Ascending aorta (tissue), 2 donors: ENCODE measurements around the gene C1orf94. TPM values are rescaled to one million over a fixed set of nuclear protein-coding genes. Genes with fewer than 3 reads are reported as not detected.
A peak's percentile ranks its signal among the peaks of the same experiment; 100 is the strongest.

Source experiments
- DNase-seq, 2 donors: peaks; one replicate each; pipeline ENCODE4 v3.0.0-alpha.2; 2019; ENCODE audit warnings: low spot score in 2 of 2
- H3K27ac ChIP-seq, 2 donors: fragments of 200-600 bp; sonication (generic); one replicate each; pipeline ENCODE4 v1.5.1; 2016 to 2017; ENCODE audit warnings: mild to moderate bottlenecking in 1 of 2
- H3K27me3 ChIP-seq: fragments of 200-600 bp; sonication (generic); one replicate; pipeline ENCODE4 v1.5.1; 2017
- H3K36me3 ChIP-seq, 2 donors: fragments of 200-600 bp; sonication (generic); one replicate each; pipeline ENCODE4 v1.5.1; 2016
- H3K4me1 ChIP-seq, 2 donors: fragments of 200-600 bp; sonication (generic); one replicate each; pipeline ENCODE4 v1.5.1; 2016 to 2017; ENCODE audit warnings: mild to moderate bottlenecking in 1 of 2
- H3K4me3 ChIP-seq, 2 donors: fragments of 200-600 bp; sonication (generic); one replicate each; pipeline ENCODE4 v1.5.1; 2016 to 2017; ENCODE audit warnings: mild to moderate bottlenecking in 1 of 2
- H3K9me3 ChIP-seq, 2 donors: fragments of 200-600 bp; sonication (generic); one replicate each; pipeline ENCODE4 v1.5.1; 2016
- CTCF ChIP-seq, 3 experiments: fragments of 200-600 bp in 2 of 3; fragments of 450-650 bp in 1 of 3; sonication (generic) in 2 of 3; IDR thresholded peaks; one replicate each; pipeline ENCODE4 v1.5.1; 2016 to 2019; ENCODE audit warnings: antibody characterized with exemption in 3 of 3, mild to moderate bottlenecking in 1 of 3, moderate library complexity in 1 of 3
- intact Hi-C: fragments of 100-400 bp; cut with DNase I; formaldehyde crosslinking; loops from one replicate; pipeline ENCODE4 v1.15.1; 2023
- total RNA-seq: library from RNA; depleted of rRNA; stranded (reverse); fragments of >200 nt; gene quantifications from one replicate; pipeline ENCODE4 v1.1.0, GENCODE V29; 2016

Gene C1orf94
- not detected for total RNA-seq

- Histone ChIP-seq H3K27me3 (peaks cover 9% of the 10 kb centered on the region), H3K4me3 (peak within 1 kb of the TSS; percentile 5 to 15), H3K36me3 (no peaks in the 10 kb centered on the region), H3K4me1 (no peaks in the 10 kb centered on the region), H3K9me3 (no peaks in the 10 kb centered on the region), H3K27ac (no peak within 1 kb of the TSS)
- DNase-seq: no peak
- intact Hi-C loops: no loop called here
- no peak for TF ChIP-seq CTCF (IDR thresholded peaks at IDR 0.05)
These were observed at the start of gene C1orf94 for GRCh38 chr1:34176830-34177603. Gene C1orf94, plus strand, starts transcription at chr1:34176907. Its CDS starts 883 bp downstream, at chr1:34177790.

- H3K9me3 ChIP-seq: no peaks in the 10 kb centered on the region
- intact Hi-C loops: no loop called here
- H3K36me3 ChIP-seq: no peaks in the 10 kb centered on the region
- no peaks in the 10 kb centered on the region for H3K27me3 ChIP-seq
- H3K27ac ChIP-seq: no peak overlapping the region
- no peak for TF ChIP-seq CTCF (IDR thresholded peaks at IDR 0.05)
- H3K4me1 ChIP-seq: no peaks in the 10 kb centered on the region
- DNase-seq: peak in 1 of 2 donors; percentile 39
- H3K4me3 ChIP-seq: no peak overlapping the region
These were observed 49.4 kb upstream of the C1orf94 start for GRCh38 chr1:34127006-34128000.

GRCh38 chr1:34128186-34128889 lies 48.4 kb upstream of the C1orf94 start:
- Histone ChIP-seq H3K27ac (no peak overlapping the region), H3K27me3 (no peaks in the 10 kb centered on the region), H3K4me3 (no peak overlapping the region), H3K9me3 (no peaks in the 10 kb centered on the region), H3K36me3 (no peaks in the 10 kb centered on the region), H3K4me1 (no peaks in the 10 kb centered on the region)
- DNase-seq: peak in 1 of 2 donors; percentile 41
- no peak for TF ChIP-seq CTCF (IDR thresholded peaks at IDR 0.05)
- intact Hi-C loops: no loop called here

GRCh38 chr1:34129630-34130029 lies 47.1 kb upstream of the C1orf94 start:
- Histone ChIP-seq H3K27me3 (no peaks in the 10 kb centered on the region), H3K36me3 (no peaks in the 10 kb centered on the region), H3K27ac (no peak overlapping the region), H3K9me3 (no peaks in the 10 kb centered on the region), H3K4me1 (no peaks in the 10 kb centered on the region), H3K4me3 (no peak overlapping the region)
- intact Hi-C loops: no loop called here
- no peak for TF ChIP-seq CTCF (IDR thresholded peaks at IDR 0.05)
- DNase-seq: peak in 1 of 2 donors; percentile 38

- intact Hi-C loops: no loop called here
- no peak overlapping the region for H3K27ac ChIP-seq
- no peaks in the 10 kb centered on the region for H3K36me3 ChIP-seq
- TF ChIP-seq CTCF (IDR thresholded peaks at IDR 0.05): no peak
- H3K27me3 ChIP-seq: no peaks in the 10 kb centered on the region
- no peaks in the 10 kb centered on the region for H3K9me3 ChIP-seq
- no peak overlapping the region for H3K4me3 ChIP-seq
- DNase-seq: peak in 1 of 2 donors; percentile 25
- no peaks in the 10 kb centered on the region for H3K4me1 ChIP-seq
These were observed 46.4 kb upstream of the C1orf94 start for GRCh38 chr1:34130306-34130705.
